ENCODE results near the gene CPTP. TPM values are rescaled to one million over a fixed set of nuclear protein-coding genes. Genes with fewer than 3 reads are reported as not detected.
A peak's percentile ranks its signal among the peaks of the same experiment; 100 is the strongest.

CPTP gene
- total and polyA plus RNA-seq, 2 of the 13 experiments (the other 11 are each of a cell fraction or from before 2014, with no cell fraction given): 5.5 to 9.3 TPM

GRCh38 chr1:1324524-1325287 is at the start of gene CPTP, which contains the start of gene INTS11 (continued):
- TF ChIP-seq ZNF687 (CRISPR knock-in tag; IDR thresholded peaks at IDR 0.05) (peak; percentile 84), ZNF329 (CRISPR knock-in tag; IDR thresholded peaks at IDR 0.05; ENCODE audit: low read depth) (peak; percentile 73; the same call in 1 of the 2 replicates), MYC (CRISPR knock-in tag; IDR thresholded peaks at IDR 0.05; ENCODE audit: borderline replicate concordance) (peak; percentile 33; the same call in 1 of the 2 replicates), ZNF563 (CRISPR knock-in tag; IDR thresholded peaks at IDR 0.05) (peak; percentile 78), ESRRA (CRISPR knock-in tag; IDR thresholded peaks at IDR 0.05; ENCODE audit: low read depth) (peak; percentile 94), RNF2 (conservative IDR thresholded peaks at IDR 0.05; ENCODE audit: low read depth) (no peak), RAD21 (CRISPR knock-in tag; IDR thresholded peaks at IDR 0.05) (no peak), ZNF777 (CRISPR knock-in tag; IDR thresholded peaks at IDR 0.05) (peak; percentile 40; the same call in 1 of the 2 replicates), KDM1A (CRISPR knock-in tag; IDR thresholded peaks at IDR 0.05) (no peak), CTCF (CRISPR knock-in tag; IDR thresholded peaks at IDR 0.05) (no peak), PLSCR1 (CRISPR knock-in tag; IDR thresholded peaks at IDR 0.05; ENCODE audit: borderline replicate concordance) (no peak), TCF7 (IDR thresholded peaks at IDR 0.05; ENCODE audit: low read depth) (no peak), ZNF20 (CRISPR knock-in tag; IDR thresholded peaks at IDR 0.05) (no peak), KLF16 (CRISPR knock-in tag; IDR thresholded peaks at IDR 0.05) (peak in 1 of 2 experiments; percentile 12; a peak in 1 of 4 replicates), GLI4 (CRISPR knock-in tag; IDR thresholded peaks at IDR 0.05; ENCODE audit: borderline replicate concordance) (peak; percentile 20; the same call in 1 of the 2 replicates), KMT2A (CRISPR knock-in tag; IDR thresholded peaks at IDR 0.05) (peak; percentile 60; the same call in 1 of the 2 replicates), ATF3 (CRISPR knock-in tag; IDR thresholded peaks at IDR 0.05) (no peak), CEBPG (CRISPR knock-in tag; IDR thresholded peaks at IDR 0.05) (0 out of 2 replicates have a peak, but pooled peaks have one; percentile 16), ZNF496 (CRISPR knock-in tag; IDR thresholded peaks at IDR 0.05; ENCODE audit: insufficient replicate concordance) (no peak), ZNF772 (CRISPR knock-in tag; IDR thresholded peaks at IDR 0.05) (peak; percentile 79; the same call in 1 of the 2 replicates), ZNF709 (CRISPR knock-in tag; IDR thresholded peaks at IDR 0.05) (0 out of 2 replicates have a peak, but pooled peaks have one; percentile 32), ZNF317 (CRISPR knock-in tag; IDR thresholded peaks at IDR 0.05) (peak; percentile 63)
